Head of caudate nucleus (tissue), 42 donors: Measurements from ENCODE around the gene SOX13.
"Not testable (repeated sequence)": the region's sequence is repeated elsewhere in the genome, so short reads cannot be mapped to it uniquely, and the experiment has no call there.

Experiments used
- DNase-seq, 42 donors: peaks; one replicate each; pipeline versions ENCODE4 v3.0.0 to v3.0.0-alpha.2; 2020 to 2021; ENCODE audit warnings: mixed read lengths in 7 of 42
- intact Hi-C: fragments of 100-400 bp; cut with DNase I; formaldehyde crosslinking; loops from one replicate; pipeline ENCODE4 v1.15.0; 2022

SOX13 gene

GRCh38 chr1:204099754-204100153 lies 26.8 kb downstream of the SOX13 start:
- intact Hi-C loops, DNase-seq: not testable (repeated sequence)

GRCh38 chr1:204102029-204102611 lies 29.2 kb downstream of the SOX13 start:
- DNase-seq, result no peak
- intact Hi-C loops, result no loop called here

- intact Hi-C loops, result no loop called here
- DNase-seq, result no peak
Measured at GRCh38 chr1:204102739-204103430, 30.0 kb downstream of the SOX13 start.

- no peak for DNase-seq
- intact Hi-C loops, result no loop called here
Measured at GRCh38 chr1:204103431-204103741, 30.5 kb downstream of the SOX13 start.

GRCh38 chr1:204104331-204105130 lies 31.6 kb downstream of the SOX13 start:
- no peak for DNase-seq
- intact Hi-C loops, result no loop called here

- intact Hi-C loops, result no loop called here
- no peak for DNase-seq
Measured at GRCh38 chr1:204105131-204105515, 32.2 kb downstream of the SOX13 start.

GRCh38 chr1:204106825-204107224 lies 33.9 kb downstream of the SOX13 start:
- DNase-seq, result no peak
- intact Hi-C loops, result no loop called here

- DNase-seq, result no peak
- intact Hi-C loops, result no loop called here
Measured at GRCh38 chr1:204107892-204108291, 35.0 kb downstream of the SOX13 start.

GRCh38 chr1:204108312-204109141 lies 35.6 kb downstream of the SOX13 start:
- intact Hi-C loops, result no loop called here

GRCh38 chr1:204110894-204111633 lies 38.1 kb downstream of the SOX13 start:
- no peak for DNase-seq
- intact Hi-C loops, result no loop called here

More at GRCh38 chr1:204108312-204109141, 35.6 kb downstream of the SOX13 start:
- DNase-seq, result peak in 2 of 42 donors; percentile 42 to 54

GRCh38 chr1:204112876-204113730 lies 40.2 kb downstream of the SOX13 start:
- DNase-seq, result no peak
- intact Hi-C loops, result no loop called here

- no peak for DNase-seq
- intact Hi-C loops, result no loop called here
Measured at GRCh38 chr1:204113896-204114295, 41.0 kb downstream of the SOX13 start.

- peak in 2 of 42 donors; percentile 16 to 25 for DNase-seq
- intact Hi-C loops, result no loop called here
Measured at GRCh38 chr1:204114606-204115005, 41.7 kb downstream of the SOX13 start.

- intact Hi-C loops, result no loop called here
- DNase-seq, result no peak
Measured at GRCh38 chr1:204115116-204115515, 42.2 kb downstream of the SOX13 start.

GRCh38 chr1:204116539-204116938 lies 43.6 kb downstream of the SOX13 start:
- DNase-seq, result no peak
- intact Hi-C loops, result no loop called here

GRCh38 chr1:204121840-204122555 lies 49.1 kb downstream of the SOX13 start:
- no peak for DNase-seq
- intact Hi-C loops, result no loop called here

GRCh38 chr1:204123376-204123775 lies 50.5 kb downstream of the SOX13 start:
- DNase-seq, result peak in 2 of 42 donors; percentile 42 to 48
- intact Hi-C loops, result no loop called here
